OCI-LY1 (cell line): ENCODE measurements around the gene ZNF850.

ENCODE experiments used
- H2AFZ ChIP-seq: fragments of 200-600 bp; sonication (generic), shearing (Covaris generic); 2 replicates; pipeline ENCODE4 v1.6.0; 2014; ENCODE audit warnings: antibody characterized with exemption, mild to moderate bottlenecking, low read length
- H3F3A ChIP-seq: fragments of 200-600 bp; sonication (generic), shearing (Covaris generic); 2 replicates; pipeline ENCODE4 v1.6.0; 2014; ENCODE audit warnings: mild to moderate bottlenecking, antibody characterized with exemption, low read length, moderate library complexity; ENCODE audit not compliant: insufficient read depth
- H3K27ac ChIP-seq: fragments of 200-600 bp; sonication (generic); 2 replicates; pipeline ENCODE4 v1.5.1; 2014; ENCODE audit warnings: low read length, mixed run types, mild to moderate bottlenecking, low read depth; ENCODE audit not compliant: poor library complexity, severe bottlenecking
- H3K27me3 ChIP-seq: fragments of 200-600 bp; sonication (generic); 2 replicates; pipeline ENCODE4 v1.6.0; 2014; ENCODE audit warnings: antibody characterized with exemption, mild to moderate bottlenecking, low read length, moderate library complexity; ENCODE audit not compliant: insufficient read depth
- H3K36me3 ChIP-seq: fragments of 200-600 bp; sonication (generic); 2 replicates; pipeline ENCODE4 v1.6.1; 2014; ENCODE audit warnings: mild to moderate bottlenecking, antibody characterized with exemption, low read length, moderate library complexity, mixed read lengths; ENCODE audit not compliant: insufficient read depth
- H3K4me1 ChIP-seq: fragments of 200-600 bp; sonication (generic); 2 replicates; pipeline ENCODE4 v1.5.1; 2014; ENCODE audit warnings: mild to moderate bottlenecking, low read length, moderate library complexity; ENCODE audit not compliant: insufficient read depth, severe bottlenecking
- H3K4me2 ChIP-seq: fragments of 200-600 bp; sonication (generic), shearing (Covaris generic); 2 replicates; pipeline ENCODE4 v1.6.1; 2014; ENCODE audit warnings: low read length
- H3K4me3 ChIP-seq: fragments of 200-600 bp; sonication (generic); 2 replicates; pipeline ENCODE4 v1.5.1; 2014; ENCODE audit warnings: low read length, low read depth, mild to moderate bottlenecking, mixed read lengths; ENCODE audit not compliant: poor library complexity, severe bottlenecking
- H3K79me2 ChIP-seq: fragments of 200-600 bp; shearing (Covaris generic); 2 replicates; pipeline ENCODE4 v1.6.1; 2016; ENCODE audit warnings: mixed run types, low read length, mixed read lengths; ENCODE audit not compliant: insufficient read depth
- H3K9ac ChIP-seq: fragments of 200-600 bp; sonication (generic), shearing (Covaris generic); 2 replicates; pipeline ENCODE4 v1.6.1; 2014; ENCODE audit warnings: mild to moderate bottlenecking, low read length, mixed read lengths
- H3K9me2 ChIP-seq: fragments of 200-600 bp; sonication (generic), shearing (Covaris generic); 2 replicates; pipeline ENCODE4 v1.6.1; 2014; ENCODE audit warnings: low read depth, mild to moderate bottlenecking, low read length, mixed read lengths
- H3K9me3 ChIP-seq: fragments of 200-600 bp; shearing (Covaris generic); 2 replicates; pipeline ENCODE4 v1.6.1; 2014; ENCODE audit warnings: low read length, mixed read lengths
- H4K20me1 ChIP-seq: fragments of 200-600 bp; sonication (generic), shearing (Covaris generic); 2 replicates; pipeline ENCODE4 v1.6.0; 2016; ENCODE audit warnings: mild to moderate bottlenecking, low read length; ENCODE audit not compliant: insufficient read depth
- CTCF ChIP-seq: fragments of 200-600 bp; sonication (generic), shearing (Covaris generic); IDR thresholded peaks from 2 replicates; pipeline ENCODE4 v1.5.1; 2017; ENCODE audit warnings: mild to moderate bottlenecking, antibody characterized with exemption, low read length, moderate library complexity, mixed read lengths
- EZH2 ChIP-seq: fragments of 200-600 bp; sonication (generic), shearing (Covaris generic); IDR thresholded peaks from 2 replicates; pipeline ENCODE4 v1.8.0; 2017; ENCODE audit warnings: borderline replicate concordance, mixed run types, mild to moderate bottlenecking, antibody characterized with exemption, low read length, moderate library complexity, mixed read lengths

ZNF850 gene

GRCh38 chr19:36719687-36720556, 52.7 kb downstream of the ZNF850 start:
- H3K9me3 ChIP-seq, result peaks cover 62% of the 10 kb centered on the region
- H3K4me3 ChIP-seq, result no peak overlapping the region
- H3K36me3 ChIP-seq, result peaks cover 66% of the 10 kb centered on the region
- no peaks in the 10 kb centered on the region for H3K4me1 ChIP-seq
- TF ChIP-seq EZH2, result no peak
- TF ChIP-seq CTCF, result no peak
- no peaks in the 10 kb centered on the region for H3K9me2 ChIP-seq
- no peaks in the 10 kb centered on the region; the same call in 1 of the 2 replicates for H3F3A ChIP-seq
- H3K79me2 ChIP-seq, result no peaks in the 10 kb centered on the region
- no peak overlapping the region for H3K4me2 ChIP-seq
- no peaks in the 10 kb centered on the region for H3K27me3 ChIP-seq
- no peaks in the 10 kb centered on the region for H4K20me1 ChIP-seq
- H3K9ac ChIP-seq, result no peak overlapping the region
- no peak overlapping the region for H2AFZ ChIP-seq
- no peak overlapping the region for H3K27ac ChIP-seq

- H3K36me3 ChIP-seq, result peaks cover 96% of the 10 kb centered on the region
- H4K20me1 ChIP-seq, result no peaks in the 10 kb centered on the region
- H3K9ac ChIP-seq, result no peak overlapping the region
- peaks cover 41% of the 10 kb centered on the region for H3K79me2 ChIP-seq
- H2AFZ ChIP-seq, result no peak overlapping the region
- no peak overlapping the region for H3K27ac ChIP-seq
- H3K4me1 ChIP-seq, result no peaks in the 10 kb centered on the region
- no peaks in the 10 kb centered on the region for H3F3A ChIP-seq
- H3K4me2 ChIP-seq, result no peak overlapping the region
- TF ChIP-seq CTCF (no peak), EZH2 (no peak)
- H3K27me3 ChIP-seq, result no peaks in the 10 kb centered on the region
- no peak overlapping the region for H3K4me3 ChIP-seq
- H3K9me3 ChIP-seq, result peaks cover 74% of the 10 kb centered on the region
- no peaks in the 10 kb centered on the region for H3K9me2 ChIP-seq
These were observed 63.2 kb downstream of the ZNF850 start for GRCh38 chr19:36709423-36709822.

- Histone ChIP-seq H3K27ac (no peak overlapping the region), H3K79me2 (peaks cover 41% of the 10 kb centered on the region), H3K9me3 (peaks cover 57% of the 10 kb centered on the region), H3K9me2 (no peaks in the 10 kb centered on the region), H3K36me3 (peaks cover 79% of the 10 kb centered on the region), H3K4me3 (no peak overlapping the region), H3F3A (no peaks in the 10 kb centered on the region), H3K4me1 (no peaks in the 10 kb centered on the region), H2AFZ (no peak overlapping the region), H3K27me3 (no peaks in the 10 kb centered on the region), H3K4me2 (no peak overlapping the region), H4K20me1 (no peaks in the 10 kb centered on the region), H3K9ac (no peak overlapping the region)
- TF ChIP-seq CTCF (no peak), EZH2 (no peak)
These were observed 65.5 kb downstream of the ZNF850 start for GRCh38 chr19:36707134-36707533.
